ENCODE data around the gene HIF3A. TPM values are rescaled to one million over a fixed set of nuclear protein-coding genes. Genes with fewer than 3 reads are reported as not detected.

HIF3A gene
- polyA plus RNA-seq, 1 donor (not counting 4 experiments of a cell fraction or from before 2014, with no cell fraction given) = 0.01 TPM

DNA sequence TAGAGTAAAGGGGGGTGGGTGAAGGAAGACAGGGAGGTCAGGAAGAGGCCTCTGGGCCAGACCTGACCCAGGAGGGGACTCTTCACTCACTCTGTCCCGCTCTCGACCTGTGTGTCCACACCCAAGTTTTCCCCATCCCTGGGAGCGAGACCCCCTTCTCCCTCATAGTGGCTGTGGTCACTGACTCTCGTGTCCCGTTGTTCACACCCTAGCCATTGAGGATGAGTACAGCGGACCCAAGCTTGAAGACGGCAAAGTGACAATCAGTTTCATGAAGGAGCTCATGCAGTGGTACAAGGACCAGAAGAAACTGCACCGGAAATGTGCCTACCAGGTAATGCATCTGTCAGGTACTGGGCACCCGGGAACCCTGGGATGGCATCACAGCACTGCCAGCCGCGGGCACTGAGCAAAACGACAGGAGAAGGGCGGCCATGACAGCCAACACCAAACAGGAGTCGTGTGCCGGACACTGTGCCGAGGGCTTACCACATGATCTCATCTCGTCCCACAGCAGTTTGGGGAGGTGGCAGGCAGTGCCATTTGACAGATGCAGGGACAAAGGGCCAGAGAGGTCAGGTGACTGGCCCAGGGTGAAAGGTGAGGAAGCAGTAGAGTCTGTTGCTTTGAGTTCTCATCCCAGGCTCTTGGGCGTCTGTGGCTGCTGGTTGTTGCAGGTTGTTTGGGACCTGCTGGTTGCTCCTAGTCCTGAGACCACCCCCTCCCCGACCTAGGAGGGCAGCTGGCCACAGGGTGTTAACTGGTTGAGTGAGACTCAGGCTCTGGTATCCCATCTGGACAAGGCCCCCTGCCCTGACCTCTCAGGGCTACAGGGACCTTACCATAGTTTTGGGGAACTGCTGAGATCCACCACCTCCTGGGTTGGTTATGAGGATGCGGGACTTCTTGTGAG lies 79.7 kb downstream of the HIF3A start:
- Histone ChIP-seq H3K9me3 (ENCODE audit: control insufficient read depth, low read depth, low read length) (no peaks in the 10 kb centered on the region), H3K4me2 (ENCODE audit: control insufficient read depth, extremely low read depth, insufficient read depth, low read depth, low read length) (no peak overlapping the region), H2AFZ (ENCODE audit: control insufficient read depth, low read length) (no peak overlapping the region), H3K27ac (ENCODE audit: control insufficient read depth, insufficient read depth, low read length) (no peak overlapping the region), H3K4me3 (ENCODE audit: control insufficient read depth in 2 of 3, extremely low read depth in 1 of 3, insufficient read depth in 2 of 3, low read depth in 1 of 3, low read length in 3 of 3) (no peak overlapping the region), H3K9me1 (ENCODE audit: control insufficient read depth, extremely low read depth, insufficient read depth, low read length) (peaks cover 3% of the 10 kb centered on the region), H3K79me2 (ENCODE audit: control insufficient read depth, insufficient read depth, low read length) (peaks cover 6% of the 10 kb centered on the region), H3K27me3 (ENCODE audit: control insufficient read depth, extremely low read depth, insufficient read depth, low read length) (no peaks in the 10 kb centered on the region), H3K9ac (ENCODE audit: control insufficient read depth, extremely low read depth, insufficient read depth, low read length) (no peak overlapping the region), H4K20me1 (ENCODE audit: control insufficient read depth, extremely low read depth, insufficient read depth, low read length) (peaks cover 25% of the 10 kb centered on the region), H3K4me1 (ENCODE audit: control insufficient read depth, extremely low read depth, insufficient read depth, low read length) (peaks cover 31% of the 10 kb centered on the region), H3K36me3 (ENCODE audit: control insufficient read depth in 2 of 2, extremely low read depth in 1 of 2, insufficient read depth in 2 of 2, low read length in 2 of 2) (peaks cover 10 to 11% of the 10 kb centered on the region in 2 experiments)
- TF ChIP-seq, protein P1, sequence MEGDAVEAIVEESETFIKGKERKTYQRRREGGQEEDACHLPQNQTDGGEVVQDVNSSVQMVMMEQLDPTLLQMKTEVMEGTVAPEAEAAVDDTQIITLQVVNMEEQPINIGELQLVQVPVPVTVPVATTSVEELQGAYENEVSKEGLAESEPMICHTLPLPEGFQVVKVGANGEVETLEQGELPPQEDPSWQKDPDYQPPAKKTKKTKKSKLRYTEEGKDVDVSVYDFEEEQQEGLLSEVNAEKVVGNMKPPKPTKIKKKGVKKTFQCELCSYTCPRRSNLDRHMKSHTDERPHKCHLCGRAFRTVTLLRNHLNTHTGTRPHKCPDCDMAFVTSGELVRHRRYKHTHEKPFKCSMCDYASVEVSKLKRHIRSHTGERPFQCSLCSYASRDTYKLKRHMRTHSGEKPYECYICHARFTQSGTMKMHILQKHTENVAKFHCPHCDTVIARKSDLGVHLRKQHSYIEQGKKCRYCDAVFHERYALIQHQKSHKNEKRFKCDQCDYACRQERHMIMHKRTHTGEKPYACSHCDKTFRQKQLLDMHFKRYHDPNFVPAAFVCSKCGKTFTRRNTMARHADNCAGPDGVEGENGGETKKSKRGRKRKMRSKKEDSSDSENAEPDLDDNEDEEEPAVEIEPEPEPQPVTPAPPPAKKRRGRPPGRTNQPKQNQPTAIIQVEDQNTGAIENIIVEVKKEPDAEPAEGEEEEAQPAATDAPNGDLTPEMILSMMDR (optimal IDR thresholded peaks at IDR 0.05 in 1 of 3, IDR thresholded peaks at IDR 0.05 in 1 of 3, conservative IDR thresholded peaks at IDR 0.05 in 1 of 3; ENCODE audit: extremely low read depth in 1 of 3, insufficient read depth in 2 of 3, low read length in 3 of 3) = no peak
- TF ChIP-seq EZH2 (IDR thresholded peaks at IDR 0.05; ENCODE audit: low read length) = no peak
- dilution Hi-C loops (cut with MboI; ENCODE audit: extremely low pct_ligation_motif_present, low sequenced_read_pairs) = no loop called here
- DNase-seq (ENCODE audit: low read depth, low spot score) = no peak
- no peak for FAIRE-seq

DNA sequence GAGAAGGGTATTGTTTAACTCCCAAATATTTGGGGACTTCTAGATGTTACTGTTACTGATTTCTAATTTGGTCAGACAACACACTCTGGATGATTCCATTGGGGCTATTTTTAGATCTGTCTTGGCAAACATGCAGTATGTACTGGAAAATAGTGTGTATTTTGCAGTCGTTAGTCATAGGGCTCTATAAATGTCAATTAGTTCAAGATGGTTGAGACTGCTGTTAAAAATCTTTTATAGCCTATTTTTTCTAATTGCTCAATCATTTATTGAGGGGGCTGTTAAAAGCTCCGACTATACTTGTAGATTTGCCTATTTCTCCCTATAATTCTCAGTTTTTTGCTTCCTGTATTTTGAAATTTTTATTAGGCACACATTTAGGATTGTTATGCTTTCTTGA lies 81.4 kb downstream of the HIF3A start:
- TF ChIP-seq EZH2 (IDR thresholded peaks at IDR 0.05; ENCODE audit: low read length) = no peak
- TF ChIP-seq, protein P1 (optimal IDR thresholded peaks at IDR 0.05 in 1 of 3, IDR thresholded peaks at IDR 0.05 in 1 of 3, conservative IDR thresholded peaks at IDR 0.05 in 1 of 3; ENCODE audit: extremely low read depth in 1 of 3, insufficient read depth in 2 of 3, low read length in 3 of 3) = no peak
- H3K4me3 ChIP-seq (ENCODE audit: control insufficient read depth in 2 of 3, extremely low read depth in 1 of 3, insufficient read depth in 2 of 3, low read depth in 1 of 3, low read length in 3 of 3) = no peak overlapping the region
- H3K9ac ChIP-seq (ENCODE audit: control insufficient read depth, extremely low read depth, insufficient read depth, low read length) = no peak overlapping the region
- no peak overlapping the region for H3K27ac ChIP-seq (ENCODE audit: control insufficient read depth, insufficient read depth, low read length)
- H4K20me1 ChIP-seq (ENCODE audit: control insufficient read depth, extremely low read depth, insufficient read depth, low read length) = peaks cover 17% of the 10 kb centered on the region
- peaks cover 3% of the 10 kb centered on the region for H3K9me1 ChIP-seq (ENCODE audit: control insufficient read depth, extremely low read depth, insufficient read depth, low read length)
- peaks cover 2% of the 10 kb centered on the region for H3K79me2 ChIP-seq (ENCODE audit: control insufficient read depth, insufficient read depth, low read length)
- no peak overlapping the region for H2AFZ ChIP-seq (ENCODE audit: control insufficient read depth, low read length)
- peaks cover 14% of the 10 kb centered on the region for H3K4me1 ChIP-seq (ENCODE audit: control insufficient read depth, extremely low read depth, insufficient read depth, low read length)
- no peak for FAIRE-seq
- peaks cover 7 to 12% of the 10 kb centered on the region in 2 experiments for H3K36me3 ChIP-seq (ENCODE audit: control insufficient read depth in 2 of 2, extremely low read depth in 1 of 2, insufficient read depth in 2 of 2, low read length in 2 of 2)
- H3K27me3 ChIP-seq (ENCODE audit: control insufficient read depth, extremely low read depth, insufficient read depth, low read length) = no peaks in the 10 kb centered on the region
- no peaks in the 10 kb centered on the region for H3K9me3 ChIP-seq (ENCODE audit: control insufficient read depth, low read depth, low read length)
- dilution Hi-C loops (cut with MboI; ENCODE audit: extremely low pct_ligation_motif_present, low sequenced_read_pairs) = no loop called here
- DNase-seq (ENCODE audit: low read depth, low spot score) = no peak
- no peak overlapping the region for H3K4me2 ChIP-seq (ENCODE audit: control insufficient read depth, extremely low read depth, insufficient read depth, low read depth, low read length)

All from keratinocyte (primary cell).